NCI-H1105 treated with DMSO at 0.1 percent for 48 hours (cell line): ENCODE measurements around the gene WDPCP.
"Not testable (repeated sequence)": the region's sequence is repeated elsewhere in the genome, so short reads cannot be mapped to it uniquely, and the experiment has no call there.

Source experiments
- DNase-seq: peaks from one replicate; lab custom pipeline; 2025; lab: John Stamatoyannopoulos, UW

WDPCP gene

DNA sequence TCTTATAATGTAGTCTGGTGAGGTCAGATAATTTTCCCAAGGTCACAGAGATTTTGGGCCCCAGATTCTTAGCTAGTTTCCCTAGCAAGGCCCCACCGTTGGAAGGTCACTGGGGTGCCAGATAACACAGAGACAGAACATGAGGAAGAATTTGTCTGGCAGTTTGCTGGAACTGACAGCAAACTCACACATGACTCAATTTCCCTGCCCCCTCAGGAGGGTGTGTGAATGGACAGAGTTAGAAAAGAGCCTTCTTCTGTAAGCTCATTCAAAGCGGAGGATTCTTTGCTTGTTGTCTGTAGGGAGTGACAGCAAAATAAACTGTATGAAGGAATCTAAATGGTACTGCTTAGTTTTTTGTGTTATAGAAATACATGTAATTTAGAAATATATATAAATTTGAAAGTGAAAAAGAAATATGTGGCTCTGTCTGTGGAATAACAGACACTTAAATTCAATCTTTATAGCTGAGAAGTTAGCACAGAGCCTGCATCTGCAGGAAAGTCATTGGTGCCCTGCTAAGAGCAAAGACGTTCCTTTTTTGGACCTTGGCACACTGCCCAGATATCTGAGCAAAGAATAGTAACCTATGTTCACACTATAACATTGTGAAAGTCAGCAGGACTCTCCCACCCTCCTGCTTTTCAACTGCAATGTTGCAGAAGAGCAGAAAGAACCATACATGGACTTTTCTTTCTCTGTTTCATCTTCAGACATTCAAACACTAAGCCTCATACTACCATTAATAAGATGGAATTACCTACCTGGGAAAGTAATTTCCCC is 2.5 kb upstream of the WDPCP start:
- DNase-seq = peak; percentile 18

DNA sequence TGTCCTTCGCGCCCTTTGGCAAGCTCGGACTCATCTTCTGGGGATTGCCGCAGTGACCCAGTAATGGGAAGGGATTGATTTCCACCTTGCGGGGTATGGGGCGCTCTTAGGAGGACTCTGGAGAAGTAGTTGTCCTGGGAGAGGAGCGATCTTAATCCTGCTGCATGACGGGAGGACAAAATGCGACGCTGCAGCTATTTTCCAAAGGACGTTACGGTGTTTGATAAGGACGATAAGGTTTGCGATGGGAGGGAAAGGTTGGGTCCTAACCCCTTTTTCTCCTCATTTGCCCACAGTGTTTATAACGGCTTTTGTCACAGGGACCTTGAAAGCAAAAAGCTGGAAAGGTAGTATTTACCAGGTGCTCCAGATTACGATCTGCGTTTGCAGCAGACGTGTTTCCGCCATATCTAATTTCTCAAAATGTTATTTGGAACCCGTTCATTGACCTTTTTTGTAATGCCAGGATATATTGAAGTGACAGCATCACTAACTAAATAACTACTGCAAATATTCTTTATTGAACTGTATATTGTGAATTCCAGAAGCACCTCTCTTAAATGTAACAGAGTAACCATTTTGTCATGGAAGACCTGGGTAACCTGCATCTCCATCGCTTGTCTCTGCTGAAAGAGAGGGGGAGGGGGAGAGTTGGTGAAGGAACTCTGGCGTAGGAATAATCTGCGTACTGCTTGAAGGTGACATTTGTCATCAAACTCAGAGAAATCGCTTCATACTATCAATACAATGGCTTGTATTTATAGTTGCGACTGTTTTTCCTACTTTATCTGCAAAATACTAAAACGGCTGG is 1.1 kb upstream of the WDPCP start:
- peak; percentile 24 for DNase-seq

DNA sequence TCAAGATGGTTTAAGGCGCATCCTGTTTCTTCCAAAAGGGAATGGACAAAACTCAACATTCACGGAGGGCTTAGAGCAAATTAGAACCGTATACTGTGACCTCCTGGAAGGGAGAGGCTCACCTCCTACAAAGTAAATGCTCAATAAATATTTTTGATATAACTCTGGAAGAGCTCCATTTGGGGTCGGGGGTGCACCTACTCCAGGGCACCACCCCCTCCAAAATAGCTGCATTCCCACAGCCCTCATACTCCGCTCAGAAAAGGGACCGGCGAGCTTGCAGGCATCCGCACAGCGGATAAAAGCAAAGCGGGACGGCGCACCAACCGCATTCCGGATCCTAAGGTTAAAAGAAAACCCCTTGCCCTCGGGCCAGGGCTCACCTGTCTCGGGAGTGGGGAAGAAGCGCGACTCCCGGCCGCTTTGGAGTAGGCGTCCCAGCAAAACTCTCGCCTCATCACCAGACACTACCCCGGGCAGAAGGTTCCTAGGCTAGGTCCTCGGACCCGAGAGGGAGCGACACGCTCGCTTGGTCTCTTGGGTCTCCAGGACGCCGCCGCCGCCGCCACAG is 378 bp downstream of the WDPCP start:
- peak; percentile 8 for DNase-seq

DNA sequence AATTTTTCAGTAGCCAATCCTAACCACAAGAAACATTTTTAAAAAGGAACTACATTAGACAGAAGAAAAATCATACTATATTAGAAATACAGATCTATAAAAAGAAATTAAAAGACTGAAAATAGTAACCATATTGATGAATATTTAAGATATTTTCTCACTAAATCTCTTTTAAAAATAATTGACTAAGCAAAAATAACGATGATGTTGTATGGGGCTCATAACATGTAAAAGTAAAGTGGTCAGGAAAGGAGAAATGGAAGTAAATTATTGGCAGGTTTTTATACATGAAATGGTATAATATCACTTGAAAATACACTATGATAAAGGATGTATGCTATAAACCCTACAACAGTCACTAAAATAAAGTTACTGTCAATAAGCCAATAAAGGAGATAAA is 5.4 kb downstream of the WDPCP start:
- DNase-seq = no peak

DNA sequence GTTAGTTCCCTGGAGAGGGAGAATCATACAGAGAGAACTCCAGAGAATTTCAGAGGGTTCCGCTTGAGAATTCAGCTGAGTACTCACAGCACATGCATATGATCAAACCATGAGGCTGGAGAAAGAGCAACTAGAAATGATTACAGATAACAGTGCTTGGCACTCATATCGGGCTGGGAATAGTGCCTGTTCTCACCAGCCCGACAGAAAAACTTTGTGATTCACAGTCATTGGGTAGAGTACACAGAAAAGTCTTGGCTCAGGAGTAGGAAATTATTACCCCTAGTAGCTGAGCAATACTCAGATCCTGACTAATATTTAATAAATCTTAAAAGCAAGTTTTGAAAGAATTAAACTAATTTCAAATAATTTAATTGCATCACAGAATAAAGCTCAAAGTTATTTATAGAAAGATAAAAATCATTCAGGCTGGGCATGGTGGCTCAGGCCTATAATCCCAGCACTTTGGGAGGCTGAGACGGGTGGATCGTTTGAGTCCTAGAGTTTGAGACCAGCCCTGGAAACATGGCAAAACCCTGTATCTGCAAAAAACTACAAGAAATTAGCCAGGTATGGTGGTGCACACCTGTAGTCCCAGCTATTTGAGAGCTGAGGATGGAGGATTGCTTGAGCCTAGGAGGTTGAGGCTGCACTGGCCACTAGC is 6.8 kb downstream of the WDPCP start:
- DNase-seq = no peak

DNA sequence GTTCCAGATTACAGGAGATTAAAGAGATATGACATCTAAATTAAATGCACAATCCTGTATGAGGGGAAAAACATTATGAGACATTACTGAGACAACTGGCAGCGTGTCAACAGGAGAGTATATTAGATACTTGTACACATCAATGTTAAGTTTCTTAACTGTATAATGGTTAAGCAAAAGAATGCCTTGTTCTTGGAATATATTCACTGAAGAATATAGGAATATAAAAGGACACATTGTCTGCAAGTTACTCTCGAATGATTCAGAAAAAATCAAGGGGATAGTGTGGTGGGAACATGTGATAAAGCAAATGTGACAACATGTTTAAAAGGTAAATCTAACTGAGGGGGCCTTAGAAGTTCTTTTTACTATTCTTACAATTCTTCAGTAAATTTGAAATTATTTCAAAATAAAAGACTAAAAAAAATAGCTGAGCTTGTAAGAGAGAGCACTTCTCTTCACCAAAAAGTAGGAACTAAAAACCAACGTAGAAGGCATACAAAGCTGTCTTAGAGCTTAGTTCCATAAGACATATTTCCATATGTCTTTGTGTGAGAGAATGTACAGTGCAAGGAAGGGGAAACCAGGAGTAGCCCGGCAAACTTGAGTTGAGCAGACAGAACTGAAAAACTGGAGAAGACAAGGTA is 7.5 kb downstream of the WDPCP start:
- DNase-seq = no peak

DNA sequence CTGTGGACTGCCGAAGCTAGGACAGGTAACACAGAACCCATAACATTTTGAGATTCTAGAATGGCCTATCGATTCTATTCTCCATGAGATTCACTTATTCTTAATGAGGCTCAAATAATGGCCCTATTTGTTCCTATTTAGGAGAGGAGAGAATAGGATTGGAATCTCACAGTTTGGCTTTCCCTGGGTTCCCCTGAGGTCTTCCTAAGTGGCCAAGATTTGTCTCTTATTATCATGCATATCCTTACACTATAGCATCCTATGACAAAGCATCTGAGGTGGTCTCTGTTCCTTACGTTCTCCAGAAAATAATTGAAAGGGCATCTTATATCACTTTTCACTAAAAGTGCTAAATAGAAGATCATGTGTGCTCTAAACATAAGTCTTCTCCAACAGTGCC is 9.5 kb downstream of the WDPCP start:
- no peak for DNase-seq

DNA sequence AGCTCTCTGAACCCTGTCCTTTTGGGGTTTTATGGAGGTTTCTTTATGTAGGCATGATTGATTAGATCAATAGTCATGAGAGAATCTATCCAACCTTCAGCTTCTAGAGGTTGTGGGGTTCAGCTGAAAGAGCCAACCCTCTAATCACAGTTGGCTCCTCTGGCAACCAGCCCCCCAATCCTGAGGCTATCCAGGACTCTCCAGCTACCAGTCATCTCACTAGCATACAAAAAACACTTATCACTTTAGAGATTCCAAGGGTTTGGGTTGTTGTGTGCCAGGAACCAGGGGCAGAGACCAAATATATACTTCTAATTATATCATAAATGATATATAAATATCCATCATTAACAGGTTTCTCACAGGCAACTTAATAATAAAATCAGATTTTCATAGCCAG is 11.7 kb downstream of the WDPCP start:
- DNase-seq = no peak

DNA sequence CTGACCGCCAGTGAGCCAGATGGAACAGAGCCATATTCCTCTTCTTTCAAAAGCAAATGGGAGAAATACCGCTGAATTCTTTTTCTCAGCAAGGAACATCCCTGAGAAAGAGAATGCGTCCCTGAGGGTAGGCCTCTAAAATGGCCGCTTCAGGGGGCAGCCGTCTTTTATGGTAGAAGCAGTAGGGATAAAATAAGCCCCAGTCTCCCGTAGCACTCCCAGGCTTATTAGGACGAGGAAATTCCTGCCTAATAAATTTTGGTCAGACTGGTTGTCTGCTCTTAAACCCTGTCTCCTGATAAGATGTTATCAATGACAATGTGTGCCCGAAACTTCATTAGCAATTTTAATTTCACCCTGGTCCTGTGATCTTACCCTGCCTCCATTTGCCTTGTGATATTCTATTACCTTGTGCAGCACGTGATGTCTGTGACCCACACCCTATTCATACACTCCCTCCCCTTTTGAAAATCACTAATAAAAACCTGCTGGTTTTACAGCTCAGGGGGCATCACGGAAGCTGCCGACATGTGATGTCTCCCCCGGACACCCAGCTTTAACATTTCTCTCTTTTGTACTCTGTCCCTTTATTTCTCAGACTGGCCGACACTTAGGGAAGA is 14.4 kb downstream of the WDPCP start:
- not testable (repeated sequence) for DNase-seq

DNA sequence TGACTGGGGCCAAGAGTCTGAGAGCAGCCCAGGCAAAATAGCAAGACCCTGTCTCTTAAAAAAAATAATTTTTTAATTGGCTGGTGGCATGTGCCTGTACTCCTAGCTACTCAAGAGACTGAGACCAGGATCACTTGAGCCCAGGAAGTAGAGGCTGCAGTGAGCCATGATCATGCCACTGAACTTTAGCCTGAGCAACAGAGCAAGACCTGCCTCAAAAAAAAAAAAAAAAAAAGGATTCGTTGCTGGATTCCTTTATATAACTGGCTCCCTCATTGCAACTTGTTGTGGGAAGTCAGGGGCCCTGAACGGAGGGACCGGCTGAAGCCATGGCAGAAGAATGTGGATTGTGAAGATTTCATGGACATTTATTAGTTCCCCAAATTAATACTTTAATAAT is 15.3 kb downstream of the WDPCP start:
- not testable (repeated sequence) for DNase-seq

DNA sequence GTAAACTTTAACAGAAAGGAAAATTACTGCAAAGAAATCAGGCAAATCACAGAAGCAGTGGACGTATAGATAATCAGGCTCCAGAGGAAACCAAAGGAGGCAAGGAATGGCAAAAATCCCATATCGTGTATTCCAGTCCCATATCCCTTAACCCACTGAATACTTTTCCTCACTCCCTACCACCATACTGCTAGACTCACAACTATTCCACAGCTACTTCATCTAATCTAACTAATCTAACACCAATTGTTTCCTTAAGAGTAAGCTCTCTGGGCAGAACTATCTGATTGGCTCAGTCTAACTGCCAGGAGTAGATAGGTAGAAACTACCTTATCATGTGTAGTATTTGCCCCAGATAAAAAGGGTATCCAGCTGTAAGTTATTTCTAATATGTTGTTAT is 16.3 kb downstream of the WDPCP start:
- no peak for DNase-seq

DNA sequence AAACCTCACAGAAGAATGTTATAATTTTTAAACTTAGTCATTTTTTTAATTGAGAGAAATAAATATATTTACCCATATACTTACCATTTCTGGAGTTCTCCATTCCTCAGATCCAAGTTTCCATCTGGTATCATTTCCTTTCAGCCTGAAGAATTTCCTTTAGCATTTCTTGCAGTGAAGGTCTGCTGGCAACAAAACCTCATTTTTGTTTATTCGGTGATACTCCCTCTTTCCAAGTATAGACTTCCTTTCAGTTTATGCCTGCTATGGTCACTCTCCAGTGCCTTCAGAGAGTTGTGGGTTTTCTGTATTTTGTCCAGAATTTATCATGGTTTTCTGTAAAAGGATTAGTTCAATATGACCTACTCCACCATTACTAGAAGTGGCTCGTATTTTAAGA is 17.0 kb downstream of the WDPCP start:
- no peak for DNase-seq

DNA sequence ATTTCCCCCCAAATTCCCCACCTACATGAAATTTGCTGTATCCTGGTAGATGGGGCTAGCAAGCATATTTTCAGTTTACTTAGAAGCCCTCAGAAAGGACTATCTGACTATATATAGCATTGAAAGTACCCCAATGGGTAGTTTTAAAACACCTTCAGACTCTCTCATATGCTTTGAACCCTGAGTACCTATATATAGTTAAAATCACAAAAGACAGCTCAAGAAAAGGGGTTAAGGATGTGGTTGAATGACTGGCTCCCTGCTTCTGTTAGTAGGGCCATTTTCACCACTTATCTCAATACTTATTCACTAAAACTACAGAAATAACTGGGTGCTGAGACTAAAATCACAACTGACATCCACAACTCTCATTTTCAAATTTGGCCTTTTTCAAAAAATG is 18.5 kb downstream of the WDPCP start:
- DNase-seq = no peak

DNA sequence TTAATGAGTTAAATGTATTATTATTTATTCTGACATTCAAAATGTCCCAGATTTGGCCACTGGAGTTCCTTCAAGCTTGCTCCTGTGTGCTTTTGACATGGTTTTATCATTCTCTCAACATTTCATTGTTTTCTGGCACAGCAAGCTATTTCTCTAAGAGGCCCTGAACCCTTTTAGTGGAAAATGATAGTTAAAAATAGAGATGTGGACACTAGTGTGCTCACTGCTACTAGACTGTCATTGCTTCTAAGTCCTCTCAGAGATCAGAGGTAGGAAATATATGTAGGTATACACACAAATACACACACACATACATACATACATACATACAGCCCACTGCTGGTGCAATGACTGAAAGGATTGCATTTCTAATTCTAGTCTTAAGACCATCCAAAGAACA is 25.5 kb downstream of the WDPCP start:
- no peak for DNase-seq

DNA sequence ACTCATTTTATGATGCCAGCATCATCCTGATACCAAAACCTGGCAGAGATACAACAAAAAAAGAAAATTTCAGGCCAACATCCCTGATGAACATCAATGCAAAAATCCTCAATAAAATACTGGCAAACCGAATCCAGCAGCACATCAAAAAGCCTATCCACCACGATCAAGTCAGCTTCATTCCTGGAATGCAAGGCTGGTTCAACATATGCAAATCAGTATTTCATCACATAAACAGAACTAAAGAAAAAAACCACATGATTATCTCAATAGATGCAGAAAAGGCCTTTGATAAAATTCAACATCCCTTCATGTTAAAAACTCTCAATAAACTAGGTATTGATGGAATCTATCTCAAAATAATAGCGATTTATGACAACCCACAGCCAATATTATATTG is 29.4 kb downstream of the WDPCP start:
- DNase-seq = not testable (repeated sequence)

DNA sequence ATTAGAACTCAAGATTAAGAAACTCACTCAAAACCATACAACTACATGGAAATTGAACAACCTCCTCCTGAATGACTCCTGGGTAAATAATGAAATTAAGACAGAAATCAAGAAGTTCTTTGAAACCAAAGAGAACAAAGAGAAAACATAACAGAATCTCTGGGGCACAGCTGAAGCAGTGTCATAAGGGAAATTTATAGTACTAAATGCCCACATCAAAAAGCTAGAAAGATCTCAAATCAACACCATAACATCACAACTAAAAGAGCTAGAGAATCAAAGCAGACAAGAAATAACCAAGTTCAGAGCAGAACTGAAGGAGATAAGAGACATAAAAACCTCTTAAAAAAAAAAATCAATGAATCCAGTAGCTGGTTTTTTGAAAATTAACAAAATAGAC is 30.5 kb downstream of the WDPCP start:
- not testable (repeated sequence) for DNase-seq

DNA sequence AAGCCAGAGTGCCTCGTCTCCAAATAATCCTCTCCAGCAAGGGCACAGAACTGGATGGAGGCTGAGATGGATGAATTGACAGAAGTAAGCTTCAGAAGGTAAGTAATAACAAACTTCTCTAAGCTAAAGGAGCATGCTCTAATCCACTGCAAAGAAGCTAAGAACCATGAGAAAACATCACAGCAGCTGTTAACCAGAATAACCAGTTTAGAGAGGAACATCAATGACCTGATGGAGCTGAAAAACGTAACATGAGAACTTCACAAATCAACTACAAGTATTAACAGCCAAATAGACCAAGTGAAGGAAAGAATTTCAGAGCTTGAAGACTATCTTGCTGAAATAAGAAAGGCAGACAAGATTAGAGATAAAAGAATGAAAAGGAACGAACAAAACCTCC is 32.3 kb downstream of the WDPCP start:
- DNase-seq = no peak

DNA sequence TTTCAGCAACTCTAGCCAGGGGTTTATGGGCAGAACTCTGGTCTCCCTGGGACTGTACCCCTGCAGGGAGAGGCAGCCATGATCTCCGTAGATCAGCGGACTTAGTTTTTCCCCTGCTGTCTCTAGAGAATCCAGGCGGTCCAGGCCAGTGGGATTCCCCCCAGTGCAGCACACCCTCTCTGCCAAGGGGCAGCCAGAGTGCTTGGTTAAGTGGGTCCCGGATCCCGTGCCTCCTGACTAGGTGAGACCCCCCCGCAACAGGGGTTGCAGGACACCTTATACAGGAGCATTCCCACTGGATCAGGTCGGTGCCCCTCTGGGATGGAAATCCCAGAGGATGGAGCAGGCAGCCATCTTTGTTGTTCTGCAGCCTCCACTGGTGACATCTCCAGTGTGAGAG is 33.0 kb downstream of the WDPCP start:
- no peak for DNase-seq

DNA sequence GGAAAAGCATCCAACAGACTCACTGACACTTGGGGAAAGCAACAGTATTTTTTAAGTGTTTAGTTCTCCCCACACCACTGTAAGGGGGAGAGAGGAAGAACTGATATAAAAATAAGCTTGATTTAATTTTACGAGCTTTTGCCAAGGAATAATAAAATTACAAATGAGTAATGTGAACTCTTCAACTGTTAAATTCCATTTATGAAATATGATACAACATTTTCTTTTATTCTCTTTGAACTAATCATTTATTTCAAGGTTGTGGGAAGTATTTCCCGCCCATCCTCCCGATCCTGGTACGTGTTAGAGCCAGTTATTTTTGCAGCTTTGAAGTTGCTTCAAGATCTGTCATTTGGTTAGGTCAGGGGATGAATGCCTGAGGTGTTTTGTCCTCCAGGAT is 35.2 kb downstream of the WDPCP start:
- no peak for DNase-seq

DNA sequence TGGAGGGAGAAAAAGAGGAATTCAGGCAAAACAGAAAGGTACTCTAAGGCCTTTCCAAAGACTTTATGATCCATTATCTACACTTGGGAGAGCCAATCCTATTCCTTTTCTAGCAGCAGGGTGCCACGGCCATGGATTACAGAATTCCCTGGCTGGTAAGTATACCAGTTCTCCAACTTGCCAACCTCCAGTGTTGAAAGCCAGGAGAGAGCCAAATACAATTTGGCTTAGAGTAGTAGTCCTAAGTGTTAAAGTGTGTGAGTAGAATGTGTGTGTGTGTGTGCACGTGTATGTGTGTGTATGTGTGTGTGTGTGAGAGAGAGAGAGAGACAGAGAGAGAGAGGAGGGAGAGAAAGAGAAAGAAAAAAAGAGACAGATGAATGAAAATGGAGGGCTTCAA is 43.3 kb downstream of the WDPCP start:
- DNase-seq = no peak

DNA sequence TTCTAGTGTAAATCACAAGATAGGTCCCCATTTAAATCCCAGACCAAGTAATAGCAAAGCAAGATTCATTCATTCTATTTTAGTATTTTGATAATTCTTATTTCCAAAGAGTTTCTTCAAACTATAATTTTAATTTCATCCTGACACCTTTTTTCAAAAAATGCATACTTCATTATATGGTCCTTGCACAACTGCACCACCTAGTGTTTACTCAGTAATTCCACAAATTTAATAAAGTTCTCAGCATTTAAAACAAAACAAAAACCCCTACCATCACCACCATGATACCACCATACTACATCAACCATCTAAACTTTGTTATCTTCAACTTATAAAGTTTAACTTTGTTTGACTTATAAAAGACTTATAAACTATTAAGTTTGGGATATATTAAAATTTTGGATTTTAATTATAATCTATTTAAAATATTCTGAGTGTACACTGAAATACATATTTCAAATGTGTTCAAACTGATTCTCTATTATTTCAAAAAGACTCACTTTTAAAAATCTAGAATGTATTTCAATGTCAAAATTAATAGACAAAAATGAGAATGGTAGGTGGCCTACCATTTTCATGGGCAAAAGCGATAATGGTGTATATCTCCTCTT is 44.2 kb downstream of the WDPCP start:
- peak; percentile 26 for DNase-seq
